AG09319 (cell line): ENCODE results near the gene PHB1.
"Not testable (repeated sequence)": the region's sequence is repeated elsewhere in the genome, so short reads cannot be mapped to it uniquely, and the experiment has no call there.

Source experiments
- DNase-seq: peaks from one replicate; pipeline ENCODE4 v3.0.0-alpha.2; 2010; ENCODE audit warnings: low read depth; ENCODE audit errors: extremely low read depth
- CTCF ChIP-seq: IDR thresholded peaks from 2 replicates; pipeline ENCODE4 v1.5.1; 2011; ENCODE audit warnings: low read depth, mild to moderate bottlenecking, inconsistent platforms, low read length, moderate library complexity

Gene PHB1

DNA sequence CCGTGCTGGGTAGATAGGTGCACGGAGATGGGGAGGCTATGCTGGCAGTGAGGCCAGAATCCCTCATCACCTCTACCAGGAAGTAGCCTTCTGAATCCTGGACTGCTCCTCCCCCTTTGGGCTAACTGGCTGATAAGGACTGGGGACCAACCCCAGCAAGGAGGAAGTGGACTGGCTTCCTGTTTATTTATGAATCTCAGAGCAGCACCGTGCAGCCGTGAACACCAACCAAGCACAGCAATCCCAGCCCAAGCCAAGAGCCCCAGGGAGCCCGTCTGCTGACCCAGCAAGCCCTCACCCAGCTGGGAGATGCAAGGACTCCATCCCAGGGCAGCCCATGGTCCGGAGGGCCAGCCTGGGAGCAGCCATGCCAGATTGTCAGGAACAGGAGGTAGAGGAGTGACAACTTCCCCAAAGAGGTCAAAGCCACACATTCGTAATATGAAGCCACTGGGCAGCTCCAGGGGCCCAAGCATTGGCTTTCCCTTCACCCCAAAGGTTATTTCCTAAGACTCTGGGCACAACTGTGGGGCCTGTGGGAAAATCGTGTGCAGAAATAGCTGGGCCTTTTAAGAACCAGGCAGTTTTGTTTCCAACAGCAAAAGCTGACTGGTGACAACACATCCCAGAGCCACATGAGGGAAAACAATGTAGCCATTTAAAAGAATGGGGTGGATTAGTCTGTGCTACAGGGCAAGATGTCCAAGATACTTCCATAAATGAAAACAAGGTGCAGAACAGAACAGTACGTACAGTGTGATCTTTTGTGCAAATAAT is 23.9 kb downstream of the PHB1 start:
- TF ChIP-seq CTCF: no peak
- DNase-seq: no peak

- not testable (repeated sequence) for DNase-seq
These were observed 25.0 kb downstream of the PHB1 start for GRCh38 chr17:49389514-49390347.

- TF ChIP-seq CTCF: no peak
- no peak for DNase-seq
These were observed 25.8 kb downstream of the PHB1 start for GRCh38 chr17:49388692-49389513.

- no peak for TF ChIP-seq CTCF
- no peak for DNase-seq
These were observed 26.4 kb downstream of the PHB1 start for GRCh38 chr17:49388290-49388640.

DNA sequence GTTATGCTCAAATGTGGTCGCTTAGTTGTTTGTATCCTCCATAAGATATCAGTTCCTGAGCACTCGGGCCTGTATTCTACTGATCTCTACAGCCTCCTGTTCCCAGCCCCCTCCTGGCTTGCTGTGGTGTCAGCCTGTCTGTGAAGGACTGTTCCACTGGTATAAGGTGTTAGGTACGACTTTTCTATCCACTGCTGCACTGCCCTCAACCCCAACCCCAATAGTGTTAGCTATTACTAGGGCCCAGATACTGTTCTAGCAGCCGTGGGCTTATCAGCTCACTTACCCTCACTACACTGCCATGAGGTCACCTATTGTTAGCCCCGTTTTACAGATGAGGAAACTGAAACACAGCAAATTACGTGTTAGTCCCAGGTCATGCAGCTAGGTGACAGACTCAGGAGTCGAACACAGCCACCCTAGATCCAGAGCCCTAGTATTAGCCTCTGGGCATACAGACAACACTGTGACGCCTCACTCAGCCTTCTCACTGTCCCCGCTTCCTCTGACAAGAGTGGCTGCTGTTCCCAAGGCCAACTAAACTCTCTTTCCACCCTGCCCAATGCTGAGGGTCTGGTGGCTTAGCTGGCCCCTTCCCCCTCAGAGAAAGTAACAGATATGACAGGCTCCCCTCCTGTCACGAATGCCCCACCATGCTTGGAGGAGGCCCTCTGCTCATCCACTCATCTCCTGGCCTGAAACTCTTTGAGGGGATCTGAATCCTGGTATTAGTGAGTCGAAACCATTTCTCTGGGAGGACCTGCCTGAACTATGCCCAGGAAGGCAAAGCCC is 27.0 kb downstream of the PHB1 start:
- no peak for TF ChIP-seq CTCF
- DNase-seq: no peak

- DNase-seq: no peak
- TF ChIP-seq CTCF: no peak
These were observed 28.3 kb downstream of the PHB1 start for GRCh38 chr17:49386373-49386772.

DNA sequence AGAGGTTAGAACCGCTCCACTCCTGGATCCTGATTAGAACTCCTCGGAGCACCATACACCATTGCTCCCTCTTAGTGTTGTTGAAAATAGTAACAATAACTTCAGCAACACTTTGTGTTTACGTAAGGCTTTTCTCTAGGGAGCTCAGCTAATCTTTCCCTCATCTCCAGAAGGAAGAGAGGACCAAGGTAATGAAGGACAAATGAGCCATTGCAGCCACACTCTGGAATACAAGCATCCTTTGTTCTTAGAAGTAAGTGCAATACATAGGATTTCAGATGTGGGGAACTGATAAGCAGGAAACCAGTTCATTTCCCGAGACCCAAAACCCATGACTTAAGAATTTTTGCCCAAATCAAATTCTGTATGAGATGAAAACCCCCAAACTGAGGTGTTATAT is 29.7 kb downstream of the PHB1 start:
- no peak for DNase-seq
- TF ChIP-seq CTCF: no peak
